Endothelial cell of umbilical vein (primary cell): ENCODE data around the gene GRIK1.

Source experiments
- POLR2AphosphoS5 ChIP-seq: IDR thresholded peaks from 2 replicates; pipeline ENCODE4 v1.6.1; 2012; ENCODE audit warnings: low read depth, mild to moderate bottlenecking, control low read depth, low read length, moderate library complexity; ENCODE audit not compliant: insufficient read depth
- TF ChIP-seq, protein P1 (sequence below), 2 donors: IDR thresholded peaks; 1 replicate in 1 of 2; 2 replicates in 1 of 2; pipeline ENCODE4 v1.5.1; 2011; ENCODE audit warnings: low read length in 2 of 2, mild to moderate bottlenecking in 2 of 2, moderate library complexity in 2 of 2, control low read depth in 1 of 2, inconsistent platforms in 1 of 2, low read depth in 1 of 2; ENCODE audit not compliant: insufficient read depth in 1 of 2; ENCODE audit errors: extremely low read depth in 1 of 2

DNA sequence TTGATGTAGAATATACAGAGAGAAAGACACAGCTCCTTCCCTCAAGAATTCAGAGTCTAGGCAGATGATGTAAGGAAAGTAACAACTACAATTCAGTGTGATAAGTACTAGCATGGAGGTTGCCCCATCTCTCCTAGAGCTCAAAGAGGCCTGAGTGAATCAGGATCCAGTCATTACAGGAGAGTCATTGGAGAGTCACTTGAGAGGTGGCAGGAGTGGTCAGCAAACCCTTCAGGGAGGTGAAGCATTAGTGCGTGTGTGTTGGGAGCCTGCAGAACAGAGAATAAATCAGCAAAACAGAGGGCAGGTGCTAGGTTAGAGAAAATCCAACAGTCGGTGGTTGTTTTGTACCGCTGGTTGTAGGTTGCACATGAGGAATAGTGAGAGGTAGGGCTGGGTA lies 46.1 kb downstream of the GRIK1 start:
- TF ChIP-seq, protein P1, sequence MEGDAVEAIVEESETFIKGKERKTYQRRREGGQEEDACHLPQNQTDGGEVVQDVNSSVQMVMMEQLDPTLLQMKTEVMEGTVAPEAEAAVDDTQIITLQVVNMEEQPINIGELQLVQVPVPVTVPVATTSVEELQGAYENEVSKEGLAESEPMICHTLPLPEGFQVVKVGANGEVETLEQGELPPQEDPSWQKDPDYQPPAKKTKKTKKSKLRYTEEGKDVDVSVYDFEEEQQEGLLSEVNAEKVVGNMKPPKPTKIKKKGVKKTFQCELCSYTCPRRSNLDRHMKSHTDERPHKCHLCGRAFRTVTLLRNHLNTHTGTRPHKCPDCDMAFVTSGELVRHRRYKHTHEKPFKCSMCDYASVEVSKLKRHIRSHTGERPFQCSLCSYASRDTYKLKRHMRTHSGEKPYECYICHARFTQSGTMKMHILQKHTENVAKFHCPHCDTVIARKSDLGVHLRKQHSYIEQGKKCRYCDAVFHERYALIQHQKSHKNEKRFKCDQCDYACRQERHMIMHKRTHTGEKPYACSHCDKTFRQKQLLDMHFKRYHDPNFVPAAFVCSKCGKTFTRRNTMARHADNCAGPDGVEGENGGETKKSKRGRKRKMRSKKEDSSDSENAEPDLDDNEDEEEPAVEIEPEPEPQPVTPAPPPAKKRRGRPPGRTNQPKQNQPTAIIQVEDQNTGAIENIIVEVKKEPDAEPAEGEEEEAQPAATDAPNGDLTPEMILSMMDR (IDR thresholded peaks at IDR 0.05; ENCODE audit: extremely low read depth in 1 of 2, insufficient read depth in 1 of 2, low read depth in 1 of 2, low read length in 2 of 2), result no peak
- TF ChIP-seq POLR2AphosphoS5, result no peak
